Tibial nerve (tissue), 4 donors: ENCODE data around the gene RPL35.

Experiments used
- CTCF ChIP-seq, 5 experiments: fragments of 200-600 bp in 3 of 5; fragments of 450-650 bp in 2 of 5; sonication (generic) in 3 of 5; IDR thresholded peaks; one replicate each; pipeline ENCODE4 v1.5.1; 2016 to 2019; ENCODE audit warnings: antibody characterized with exemption in 5 of 5, mild to moderate bottlenecking in 3 of 5, moderate library complexity in 2 of 5
- EP300 ChIP-seq, 2 donors: sonication (generic); formaldehyde crosslinking; IDR thresholded peaks; one replicate each; pipeline ENCODE4 v1.6.1; 2017; ENCODE audit warnings: antibody characterized with exemption in 2 of 2, mild to moderate bottlenecking in 1 of 2
- POLR2A ChIP-seq, 2 donors: fragments of 450-650 bp; IDR thresholded peaks; one replicate each; pipeline ENCODE4 v1.6.1; 2017; ENCODE audit warnings: antibody characterized with exemption in 2 of 2, mild to moderate bottlenecking in 2 of 2, moderate library complexity in 2 of 2

- TF ChIP-seq POLR2A (IDR thresholded peaks at IDR 0.05) (no peak), CTCF (IDR thresholded peaks at IDR 0.05) (no peak), EP300 (IDR thresholded peaks at IDR 0.05) (no peak)
Observed at GRCh38 chr9:124852121-124852828, 9.5 kb downstream of the RPL35 start.
